ENCODE data around the gene GIMAP8. TPM values are rescaled to one million over a fixed set of nuclear protein-coding genes. Genes with fewer than 3 reads are reported as not detected.

The GIMAP8 gene
- polyA plus RNA-seq: 10 to 100 TPM in 2 of 3 donors, 1 to 10 TPM in 1; 3.6 to 12.7 (median 12.1) TPM

DNA sequence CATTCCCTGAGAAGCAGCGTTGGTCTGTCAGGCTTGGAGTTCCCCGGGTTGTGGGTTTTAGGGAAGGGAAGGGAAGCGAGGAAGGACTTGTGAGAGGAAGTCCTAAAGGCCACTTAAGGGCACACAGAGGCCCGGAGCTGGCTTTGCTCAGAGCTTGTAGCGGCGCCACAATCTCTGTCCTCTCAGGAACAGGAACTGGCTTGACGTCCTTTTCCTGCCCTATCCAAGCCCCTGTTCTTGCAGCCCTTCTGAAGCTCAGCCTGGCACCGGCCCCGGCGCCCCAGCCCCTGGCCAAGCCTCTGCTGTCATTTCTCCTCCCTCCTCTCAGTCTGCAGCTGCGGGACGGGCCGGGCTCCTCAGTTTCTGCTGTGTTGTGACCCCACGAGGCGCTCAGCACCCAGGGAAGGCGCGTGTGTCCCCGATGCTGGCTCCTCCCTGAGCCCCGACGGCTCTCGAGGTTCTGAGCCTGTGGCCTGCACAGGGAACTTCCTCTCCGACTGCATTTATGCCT is at the start of gene GIMAP8:
GIMAP8 (plus strand) TSS at position 140 of the 511 bp plus-strand sequence. CDS start 16,069 bp downstream, outside the sequence.
- H3K27ac ChIP-seq (ENCODE audit: low read depth, low read length): peak within 1 kb of the TSS; percentile 21
- WGBS, 3 donors: 20 to 43% (median 25%) methylated on average over 21 to 22 of the region's 22 CpGs

- 61 to 84% (median 83%) methylated on average over 15 of the region's 15 CpGs for WGBS, 3 donors
- H3K27ac ChIP-seq (ENCODE audit: low read depth, low read length): no peak overlapping the region
Observed at GRCh38 chr7:150400788-150401423, 49.5 kb upstream of the GIMAP8 start.

DNA sequence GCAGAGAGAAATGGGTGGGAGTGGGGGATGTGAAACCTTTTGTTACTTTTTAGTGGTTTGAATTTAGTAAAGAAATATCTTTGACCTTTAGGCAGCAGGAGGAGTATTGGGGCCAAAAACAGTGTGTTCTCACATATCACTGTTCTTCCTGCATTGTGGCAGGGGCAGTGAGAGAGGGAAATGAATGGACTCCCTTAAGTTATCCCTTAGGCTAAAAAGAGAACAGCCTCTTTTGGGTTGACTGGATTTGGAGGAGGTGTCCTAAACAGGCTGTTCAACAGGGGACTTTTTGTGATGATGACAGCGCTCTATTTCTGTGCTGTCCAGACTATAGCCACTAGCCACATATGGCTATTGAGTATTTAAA is 49.0 kb upstream of the GIMAP8 start:
- H3K27ac ChIP-seq (ENCODE audit: low read depth, low read length): no peak overlapping the region
- WGBS, 3 donors: 92 to 100% (median 100%) methylated on average over 1 of the region's 1 CpG

DNA sequence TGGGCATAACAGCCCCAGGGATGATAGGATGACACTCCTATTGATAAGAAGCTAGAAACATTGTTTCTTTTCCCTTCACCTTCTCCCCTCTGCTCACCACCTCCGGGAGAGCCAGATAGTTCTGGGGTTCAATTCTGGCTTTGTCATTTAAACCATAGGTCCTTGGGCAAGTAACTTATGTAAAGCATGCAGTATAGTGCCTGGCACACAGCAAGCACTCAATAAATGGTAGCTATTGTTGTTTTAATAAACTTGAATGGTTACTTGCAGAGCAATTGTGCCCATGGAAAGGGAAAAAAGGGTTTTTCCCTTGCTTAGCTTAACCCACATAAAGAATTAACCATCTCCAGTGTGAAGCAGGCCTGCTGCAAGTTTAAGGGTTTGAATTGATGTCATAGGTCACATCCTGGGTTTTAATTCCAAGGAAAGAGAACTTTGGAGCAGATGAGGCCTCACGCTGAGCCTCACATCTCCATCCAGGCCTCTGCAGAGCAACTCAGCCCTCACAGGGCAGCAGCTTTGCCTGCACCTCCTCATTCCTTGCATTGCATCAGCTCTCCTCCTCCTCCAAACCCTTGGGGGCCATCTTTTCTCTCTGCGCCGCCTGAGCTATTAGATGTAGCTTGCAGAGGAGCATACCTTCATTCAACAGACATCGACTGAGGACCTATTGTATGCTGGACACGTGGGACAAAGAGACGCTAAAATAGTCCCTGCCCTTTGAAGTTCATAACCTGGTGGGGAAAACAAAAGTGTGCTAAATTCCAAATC is 48.4 kb upstream of the GIMAP8 start:
- 81 to 89% (median 82%) methylated on average over 7 of the region's 7 CpGs for WGBS, 3 donors
- H3K27ac ChIP-seq (ENCODE audit: low read depth, low read length): no peak overlapping the region

DNA sequence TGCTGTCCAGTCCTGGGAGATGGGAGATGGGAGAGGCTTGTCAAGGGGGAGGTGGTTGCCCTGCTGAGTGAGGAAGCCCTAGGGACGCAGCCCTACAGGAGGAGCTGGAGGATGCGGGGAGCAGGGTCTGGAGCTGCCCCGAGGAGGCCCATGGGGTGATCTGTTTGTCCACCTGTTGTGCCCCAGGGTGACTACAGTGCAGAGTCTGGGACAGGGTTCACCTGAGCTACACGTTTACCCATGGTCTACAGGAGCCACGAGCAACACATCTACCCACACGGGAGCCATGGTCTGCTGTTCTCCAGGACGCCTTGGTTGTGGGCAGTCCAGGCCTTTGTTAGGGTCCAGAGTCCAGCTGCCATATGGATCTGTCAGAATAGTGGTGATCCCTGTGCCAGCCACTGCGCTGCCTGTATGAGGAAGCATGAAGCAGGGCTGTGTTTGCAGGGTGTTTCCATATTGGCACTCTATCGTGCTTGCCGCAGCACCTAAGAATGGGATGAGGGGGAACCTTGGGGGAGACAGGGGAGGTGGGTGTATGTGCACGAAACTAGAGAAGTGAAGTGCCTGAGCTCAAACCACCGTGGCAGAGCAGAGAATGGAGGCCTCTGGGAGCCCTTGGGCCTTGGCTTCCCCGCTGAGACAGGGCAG is 47.6 kb upstream of the GIMAP8 start:
- no peak overlapping the region for H3K27ac ChIP-seq (ENCODE audit: low read depth, low read length)
- WGBS, 3 donors: 64 to 92% (median 85%) methylated on average over 13 of the region's 13 CpGs

GRCh38 chr7:150403376-150404171 is 46.9 kb upstream of the GIMAP8 start:
- WGBS, 3 donors: 86 to 90% (median 89%) methylated on average over 13 of the region's 13 CpGs
- H3K27ac ChIP-seq (ENCODE audit: low read depth, low read length): no peak overlapping the region

GRCh38 chr7:150404172-150404804 is 46.1 kb upstream of the GIMAP8 start:
- H3K27ac ChIP-seq (ENCODE audit: low read depth, low read length): peak overlapping the region; percentile 84
- WGBS, 3 donors: 22 to 55% (median 31%) methylated on average over 16 of the region's 16 CpGs

GRCh38 chr7:150404805-150405583 is 45.4 kb upstream of the GIMAP8 start:
- 0 to 2% (median 1%) methylated on average over 73 to 86 of the region's 86 CpGs for WGBS, 3 donors
- H3K27ac ChIP-seq (ENCODE audit: low read depth, low read length): peak overlapping the region; percentile 84

DNA sequence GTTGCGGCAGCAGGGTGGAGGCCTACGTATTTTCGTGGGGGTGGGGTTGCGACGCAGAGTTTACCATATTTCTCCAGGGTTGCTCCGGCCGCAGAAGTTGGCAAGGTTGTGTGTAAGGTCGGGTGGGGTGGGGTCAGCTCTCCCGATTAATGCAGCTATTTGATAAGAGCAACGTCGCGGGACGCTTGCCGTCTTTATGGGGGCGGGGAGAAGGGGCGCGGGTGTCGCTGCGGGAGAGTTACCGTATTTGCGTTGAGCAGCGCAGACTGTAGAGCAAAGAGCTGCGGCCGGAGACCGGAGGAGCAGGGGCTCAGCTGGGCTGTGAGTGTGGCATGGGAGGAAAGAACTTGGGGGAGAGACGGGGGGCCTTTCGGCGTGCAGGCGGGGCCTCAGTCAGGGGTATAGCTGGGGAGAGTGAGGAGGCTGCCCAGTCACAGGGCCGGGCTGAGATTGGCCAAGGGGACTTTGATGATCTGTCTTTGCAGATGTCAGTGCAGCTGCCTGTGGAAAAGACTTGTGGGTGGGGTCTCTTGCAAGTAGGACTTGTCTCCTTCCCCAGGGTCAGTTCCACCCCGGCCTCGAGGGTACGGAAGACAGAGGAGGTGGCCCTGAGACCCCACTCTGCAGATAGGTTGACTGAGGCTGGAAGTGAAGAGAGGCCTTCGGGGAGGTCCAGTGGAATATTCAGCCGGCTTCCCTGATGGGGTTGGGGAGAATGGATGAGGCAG is 44.7 kb upstream of the GIMAP8 start:
- 7 to 10% (median 7%) methylated on average over 35 of the region's 35 CpGs for WGBS, 3 donors
- H3K27ac ChIP-seq (ENCODE audit: low read depth, low read length): peak overlapping the region; percentile 84

DNA sequence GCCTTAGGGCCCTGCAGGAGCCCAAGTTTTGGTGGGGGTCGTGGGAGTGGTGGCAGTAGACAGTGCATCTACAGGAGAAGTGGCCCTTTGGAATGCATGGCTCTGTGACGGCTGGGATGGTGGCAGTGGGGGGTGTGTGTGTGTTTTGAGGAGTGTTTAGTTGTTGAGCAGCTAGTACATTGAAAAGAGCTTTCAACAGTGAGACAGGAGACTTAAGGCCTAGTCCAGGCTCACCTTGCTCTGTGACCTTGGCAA is 44.2 kb upstream of the GIMAP8 start:
- WGBS, 3 donors: 16 to 26% (median 21%) methylated on average over 2 of the region's 2 CpGs
- no peak overlapping the region for H3K27ac ChIP-seq (ENCODE audit: low read depth, low read length)

- 23 to 56% (median 48%) methylated on average over 10 of the region's 10 CpGs for WGBS, 3 donors
- H3K27ac ChIP-seq (ENCODE audit: low read depth, low read length): peak overlapping the region; percentile 8
Observed at GRCh38 chr7:150406567-150407421, 43.6 kb upstream of the GIMAP8 start.

DNA sequence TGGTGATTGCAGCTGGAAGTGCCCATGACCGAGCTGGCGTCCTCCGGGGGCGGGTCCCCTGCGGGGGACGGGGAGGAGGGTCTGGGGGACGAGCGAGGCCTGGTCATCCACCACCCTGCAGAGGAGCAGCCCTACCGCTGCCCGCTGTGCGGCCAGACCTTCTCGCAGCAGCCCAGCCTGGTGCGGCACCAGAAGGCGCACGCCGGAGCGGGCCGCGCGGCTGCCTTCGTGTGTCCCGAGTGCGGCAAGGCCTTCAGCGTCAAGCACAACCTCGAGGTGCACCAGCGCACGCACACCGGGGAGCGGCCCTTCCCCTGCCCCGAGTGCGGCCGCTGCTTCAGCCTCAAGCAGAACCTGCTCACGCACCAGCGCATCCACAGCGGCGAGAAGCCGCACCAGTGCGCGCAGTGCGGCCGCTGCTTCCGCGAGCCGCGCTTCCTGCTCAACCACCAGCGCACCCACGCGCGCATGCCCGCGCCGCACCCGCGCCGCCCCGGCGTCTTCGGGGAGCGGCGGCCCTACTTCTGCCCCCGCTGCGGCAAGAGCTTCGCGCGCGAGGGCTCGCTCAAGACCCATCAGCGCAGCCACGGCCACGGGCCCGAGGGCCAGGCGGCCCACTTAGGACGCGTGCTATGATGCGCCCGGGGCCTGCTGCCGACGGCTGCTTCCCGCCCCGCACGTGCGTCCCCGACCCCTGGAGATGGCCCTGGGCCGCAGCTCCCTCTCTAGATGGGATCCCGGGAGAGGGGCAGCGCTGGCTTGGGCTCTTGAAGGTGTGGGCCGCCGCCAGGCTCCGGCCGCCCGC is 42.6 kb upstream of the GIMAP8 start:
- 91 to 94% (median 93%) methylated on average over 90 to 91 of the region's 91 CpGs for WGBS, 3 donors
- H3K27ac ChIP-seq (ENCODE audit: low read depth, low read length): no peak overlapping the region

GRCh38 chr7:150408393-150409299 is 41.8 kb upstream of the GIMAP8 start:
- 84 to 91% (median 86%) methylated on average over 22 of the region's 22 CpGs for WGBS, 3 donors
- H3K27ac ChIP-seq (ENCODE audit: low read depth, low read length): no peak overlapping the region

DNA sequence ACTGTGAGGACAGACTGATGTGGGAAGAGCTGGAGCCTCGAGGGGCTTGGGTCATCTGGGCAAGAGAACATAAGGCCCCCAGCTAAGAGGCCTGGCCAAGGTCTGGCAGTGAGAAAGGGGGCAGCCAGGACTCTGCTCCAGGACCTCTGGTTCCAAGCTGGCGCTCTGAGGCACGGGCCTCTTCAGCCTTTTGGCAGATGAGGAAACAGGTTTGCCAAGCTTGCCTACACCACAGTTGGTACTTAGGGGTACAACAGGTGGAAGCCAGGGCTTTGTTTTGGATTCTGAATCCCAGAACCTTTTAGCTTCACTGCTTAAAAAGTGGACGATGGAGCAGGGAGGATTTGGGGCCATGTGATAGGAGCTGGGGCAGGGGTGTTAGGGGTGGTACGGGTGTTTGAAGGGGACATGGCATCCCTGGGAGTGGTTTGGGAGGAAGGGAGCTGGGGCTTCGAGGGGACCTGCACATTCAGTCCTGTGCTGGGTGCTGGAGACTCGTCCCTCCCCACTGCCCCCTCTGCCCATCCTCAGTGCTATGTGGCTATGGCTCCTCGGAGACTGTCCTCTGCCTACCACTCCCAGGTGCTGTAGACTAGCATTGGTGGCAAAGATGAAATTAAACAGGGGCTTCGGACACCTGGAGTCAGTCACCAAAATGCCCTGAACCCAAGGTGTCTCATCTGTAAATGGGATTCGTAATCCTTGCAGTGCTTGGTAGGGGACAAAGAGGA is 41.0 kb upstream of the GIMAP8 start:
- 81 to 84% (median 84%) methylated on average over 10 of the region's 10 CpGs for WGBS, 3 donors
- H3K27ac ChIP-seq (ENCODE audit: low read depth, low read length): no peak overlapping the region
